K562 treated with DMSO at 1 percent for 24 hours (cell line): ENCODE measurements around the gene GOLT1B. TPM values are rescaled to one million over a fixed set of nuclear protein-coding genes. Genes with fewer than 3 reads are reported as not detected.

Source experiments
- total RNA-seq: library from RNA; unstranded; fragments of 300-600 nt; gene quantifications from 2 replicates; pipeline ENCODE4 v1.2.3, GENCODE V29; 2022; ENCODE audit warnings: low read depth; ENCODE audit not compliant: insufficient read depth

The GOLT1B gene
- 7.7 and 67.5 TPM in 2 replicates for total RNA-seq

GRCh38 chr12:21501258-21502163 is at the start of gene GOLT1B, which contains the start of gene RECQL:
Gene GOLT1B (plus strand): TSS chr12:21501789. CDS start chr12:21501924, 135 bp downstream.
Gene RECQL (minus strand): TSS chr12:21501635. CDS start chr12:21499570, 2,065 bp downstream.

GRCh38 chr12:21526053-21526452 is 24.5 kb downstream of the GOLT1B start, which contains the start of gene SPX:
Gene SPX (plus strand): TSS chr12:21526296. CDS start chr12:21526473, 177 bp downstream.

Other genes starting within 250 kb of the GOLT1B start
- 3.6 and 4.0 TPM in 2 replicates for gene SLCO1A2, start 166.9 kb upstream of the GOLT1B start, total RNA-seq
- not detected in 2 replicates for gene IAPP, start 128.9 kb upstream of the GOLT1B start, total RNA-seq
- gene PYROXD1, start 64.1 kb upstream of the GOLT1B start, total RNA-seq = 2.9 and 4.0 TPM in 2 replicates
- 28.3 and 29.4 TPM in 2 replicates for gene RECQL, start 154 bp upstream of the GOLT1B start, total RNA-seq
- 0.49 and 0.91 TPM in 2 replicates for gene SPX, start 24.5 kb downstream of the GOLT1B start, total RNA-seq
- gene GYS2, start 103.1 kb downstream of the GOLT1B start, total RNA-seq = not detected in 2 replicates
- 448 and 481 TPM in 2 replicates for gene LDHB, start 156.1 kb downstream of the GOLT1B start, total RNA-seq